Gastroesophageal sphincter (tissue), 3 donors: Measurements from ENCODE around the gene SHKBP1.

Source experiments
- CTCF ChIP-seq, 4 experiments: fragments of 200-600 bp in 2 of 4; fragments of 450-650 bp in 2 of 4; sonication (generic) in 1 of 4; IDR thresholded peaks; one replicate each; pipeline ENCODE4 v1.5.1; 2017 to 2019; ENCODE audit warnings: antibody characterized with exemption in 4 of 4, mild to moderate bottlenecking in 2 of 4, moderate library complexity in 2 of 4
- EP300 ChIP-seq: sonication (generic); formaldehyde crosslinking; IDR thresholded peaks from one replicate; pipeline ENCODE4 v1.6.1; 2017; ENCODE audit warnings: antibody characterized with exemption, mild to moderate bottlenecking
- POLR2A ChIP-seq, 2 donors: fragments of 450-650 bp; IDR thresholded peaks; one replicate each; pipeline ENCODE4 v1.6.1; 2017; ENCODE audit warnings: antibody characterized with exemption in 2 of 2, mild to moderate bottlenecking in 2 of 2, moderate library complexity in 1 of 2
- POLR2AphosphoS5 ChIP-seq: sonication (generic); formaldehyde crosslinking; IDR thresholded peaks from one replicate; pipeline ENCODE4 v1.6.1; 2017; ENCODE audit warnings: antibody characterized with exemption

DNA sequence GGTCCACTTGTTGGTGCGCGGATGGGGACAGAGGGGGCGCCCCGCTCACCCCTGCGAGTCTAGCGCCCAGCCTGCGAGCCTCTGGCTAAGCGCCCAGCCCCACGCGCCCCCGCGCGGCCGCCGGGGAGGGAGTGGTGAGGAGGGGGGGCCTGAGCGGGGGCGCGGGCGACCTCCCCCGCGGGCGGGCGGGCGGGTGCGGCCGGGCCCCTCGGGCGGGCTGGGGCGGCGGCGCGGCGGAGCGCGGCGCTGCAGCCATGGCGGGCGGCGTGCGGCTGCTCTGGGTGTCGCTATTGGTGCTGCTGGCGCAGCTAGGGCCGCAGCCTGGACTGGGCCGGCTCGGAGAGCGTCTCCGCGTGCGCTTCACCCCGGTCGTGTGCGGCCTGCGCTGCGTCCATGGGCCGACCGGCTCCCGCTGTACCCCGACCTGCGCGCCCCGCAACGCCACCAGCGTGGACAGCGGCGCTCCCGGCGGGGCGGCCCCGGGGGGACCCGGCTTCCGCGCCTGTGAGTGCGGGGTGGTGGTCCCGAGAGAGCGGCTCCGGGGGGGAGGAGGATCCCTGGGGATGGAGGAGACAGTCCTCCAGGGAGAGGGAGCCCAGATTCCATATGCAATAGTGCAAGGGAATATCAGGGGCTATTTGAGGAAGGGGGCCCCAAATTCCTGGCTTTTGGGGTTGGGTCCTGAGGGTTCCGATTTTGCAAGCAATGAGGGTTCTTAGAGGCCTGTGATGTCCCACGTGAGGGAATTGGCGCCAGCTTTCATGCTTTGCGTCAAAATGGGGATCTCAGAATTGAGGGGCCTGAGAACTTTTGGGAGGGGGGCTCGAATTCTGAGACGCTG lies 24.7 kb downstream of the SHKBP1 start, which contains the start of gene LTBP4:
- TF ChIP-seq POLR2A (IDR thresholded peaks at IDR 0.05): peak; percentile 52
- peak in 2 of 4 experiments; percentile 18 to 28 for TF ChIP-seq CTCF (IDR thresholded peaks at IDR 0.05)
- peak; percentile 6 for TF ChIP-seq POLR2AphosphoS5
- no peak for TF ChIP-seq EP300
